ENCODE measurements around the gene CALU.

Gene CALU

DNA sequence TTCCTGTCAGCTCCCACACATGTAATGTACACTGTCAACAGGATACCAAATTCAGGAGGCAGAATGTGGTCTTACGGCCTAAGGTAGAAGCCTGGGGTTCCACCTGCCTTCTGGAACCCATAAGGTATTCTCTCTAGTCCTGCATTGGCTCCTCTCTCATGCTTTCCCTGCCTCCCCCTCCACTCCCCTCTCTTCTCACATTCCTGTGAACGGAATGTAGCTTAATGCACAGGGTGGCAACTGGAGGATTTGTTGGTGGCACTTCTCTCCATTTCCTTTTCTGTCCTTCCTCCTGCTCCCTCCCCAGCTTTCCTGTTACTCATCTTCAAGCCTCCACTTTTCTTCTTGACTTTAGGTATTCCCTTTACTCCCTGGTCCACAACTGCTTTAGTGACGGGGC, 79.5 kb downstream of the CALU start:
- Histone ChIP-seq H2AFZ (no peak overlapping the region), H3K36me3 (ENCODE audit: control insufficient read depth, insufficient read depth, low read length) (no peaks in the 10 kb centered on the region), H3K9me3 (ENCODE audit: control insufficient read depth, low read length) (no peaks in the 10 kb centered on the region), H3K79me2 (no peaks in the 10 kb centered on the region), H3K4me2 (ENCODE audit: low read length) (no peak overlapping the region), H3K27ac (no peak overlapping the region), H3K4me1 (peaks cover 25% of the 10 kb centered on the region), H3K9ac (no peak overlapping the region), H3K4me3 (ENCODE audit: low read depth, low read length) (no peak overlapping the region), H3K27me3 (ENCODE audit: control insufficient read depth, insufficient read depth, low read length) (no peaks in the 10 kb centered on the region)
- no peak for TF ChIP-seq CTCF (IDR thresholded peaks at IDR 0.05)
